Sigmoid colon (tissue), 4 donors: Measurements from ENCODE around the gene ESR1.

ENCODE experiments used
- EP300 ChIP-seq, 4 donors: sonication (generic); formaldehyde crosslinking; IDR thresholded peaks; one replicate each; pipeline ENCODE4 v1.6.1; 2017; ENCODE audit warnings: antibody characterized with exemption in 4 of 4
- TF ChIP-seq, protein P1 (sequence below), 4 experiments: fragments of 450-650 bp in 3 of 4; fragments of 200-600 bp in 1 of 4; IDR thresholded peaks; one replicate each; pipeline ENCODE4 v1.5.1; 2016 to 2019; ENCODE audit warnings: antibody characterized with exemption in 4 of 4, mild to moderate bottlenecking in 3 of 4, moderate library complexity in 2 of 4

DNA sequence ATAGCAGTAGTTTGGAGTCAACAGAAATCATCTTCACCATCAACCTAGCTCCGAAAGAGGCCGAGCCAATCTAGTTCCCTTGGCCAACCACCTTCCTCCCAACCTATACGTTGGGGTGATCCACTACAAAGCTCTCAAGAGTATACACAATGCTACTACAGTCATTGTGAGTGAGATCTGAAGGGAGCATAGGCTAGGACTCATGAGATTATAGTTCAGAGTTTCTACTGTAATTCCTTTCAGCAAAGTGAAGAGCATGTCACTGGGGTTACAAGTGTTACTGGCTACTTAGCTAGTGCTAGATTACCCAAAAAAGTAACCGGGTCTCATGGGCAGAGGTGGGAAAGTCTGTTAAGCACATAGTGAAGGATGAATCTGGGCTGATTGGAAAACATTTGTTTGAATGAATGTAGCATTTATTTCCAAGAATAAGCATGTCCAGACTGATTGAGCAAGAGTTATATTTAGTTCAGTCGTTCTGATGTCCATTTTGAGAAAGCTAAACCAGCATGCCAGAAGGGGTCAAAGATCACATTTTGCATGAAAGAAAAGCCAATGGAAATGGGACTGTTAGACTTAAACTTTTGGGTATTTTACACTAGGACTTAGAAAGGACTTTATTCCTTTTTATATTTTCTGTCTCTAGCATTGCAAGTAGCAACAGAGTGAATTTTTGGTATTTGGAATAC, 10.5 kb upstream of the ESR1 start:
- TF ChIP-seq, protein P1, sequence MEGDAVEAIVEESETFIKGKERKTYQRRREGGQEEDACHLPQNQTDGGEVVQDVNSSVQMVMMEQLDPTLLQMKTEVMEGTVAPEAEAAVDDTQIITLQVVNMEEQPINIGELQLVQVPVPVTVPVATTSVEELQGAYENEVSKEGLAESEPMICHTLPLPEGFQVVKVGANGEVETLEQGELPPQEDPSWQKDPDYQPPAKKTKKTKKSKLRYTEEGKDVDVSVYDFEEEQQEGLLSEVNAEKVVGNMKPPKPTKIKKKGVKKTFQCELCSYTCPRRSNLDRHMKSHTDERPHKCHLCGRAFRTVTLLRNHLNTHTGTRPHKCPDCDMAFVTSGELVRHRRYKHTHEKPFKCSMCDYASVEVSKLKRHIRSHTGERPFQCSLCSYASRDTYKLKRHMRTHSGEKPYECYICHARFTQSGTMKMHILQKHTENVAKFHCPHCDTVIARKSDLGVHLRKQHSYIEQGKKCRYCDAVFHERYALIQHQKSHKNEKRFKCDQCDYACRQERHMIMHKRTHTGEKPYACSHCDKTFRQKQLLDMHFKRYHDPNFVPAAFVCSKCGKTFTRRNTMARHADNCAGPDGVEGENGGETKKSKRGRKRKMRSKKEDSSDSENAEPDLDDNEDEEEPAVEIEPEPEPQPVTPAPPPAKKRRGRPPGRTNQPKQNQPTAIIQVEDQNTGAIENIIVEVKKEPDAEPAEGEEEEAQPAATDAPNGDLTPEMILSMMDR (IDR thresholded peaks at IDR 0.05), result no peak
- no peak for TF ChIP-seq EP300 (IDR thresholded peaks at IDR 0.05)
